ENCODE data around the gene MAP4K3. TPM values are rescaled to one million over a fixed set of nuclear protein-coding genes. Genes with fewer than 3 reads are reported as not detected.
A peak's percentile ranks its signal among the peaks of the same experiment; 100 is the strongest.

Gene MAP4K3
- polyA plus RNA-seq, 1 experiment = 43.5 TPM

GRCh38 chr2:39413063-39413737 is 23.9 kb downstream of the MAP4K3 start:
- no peaks in the 10 kb centered on the region for H3K9me3 ChIP-seq (ENCODE audit: control insufficient read depth, insufficient read depth, low read length)
- TF ChIP-seq CTCF (IDR thresholded peaks at IDR 0.05; ENCODE audit: low read depth, low read length) = no peak
- POLR2A ChIA-PET = no interaction called here
- H3K27me3 ChIP-seq (ENCODE audit: control insufficient read depth, insufficient read depth, low read length) = no peaks in the 10 kb centered on the region
- CTCF ChIA-PET = interaction anchor here (1.3 kb wide), 1 partner anchor 33 kb away, joined by 3 read pairs; no protein-coding TSS in a partner anchor
- H3K4me3 ChIP-seq (ENCODE audit: low read depth, low read length) = no peak overlapping the region
- H3K27ac ChIP-seq (ENCODE audit: low read depth, low read length) = no peak overlapping the region
- no peak for DNase-seq (ENCODE audit: low read depth, low spot score)

DNA sequence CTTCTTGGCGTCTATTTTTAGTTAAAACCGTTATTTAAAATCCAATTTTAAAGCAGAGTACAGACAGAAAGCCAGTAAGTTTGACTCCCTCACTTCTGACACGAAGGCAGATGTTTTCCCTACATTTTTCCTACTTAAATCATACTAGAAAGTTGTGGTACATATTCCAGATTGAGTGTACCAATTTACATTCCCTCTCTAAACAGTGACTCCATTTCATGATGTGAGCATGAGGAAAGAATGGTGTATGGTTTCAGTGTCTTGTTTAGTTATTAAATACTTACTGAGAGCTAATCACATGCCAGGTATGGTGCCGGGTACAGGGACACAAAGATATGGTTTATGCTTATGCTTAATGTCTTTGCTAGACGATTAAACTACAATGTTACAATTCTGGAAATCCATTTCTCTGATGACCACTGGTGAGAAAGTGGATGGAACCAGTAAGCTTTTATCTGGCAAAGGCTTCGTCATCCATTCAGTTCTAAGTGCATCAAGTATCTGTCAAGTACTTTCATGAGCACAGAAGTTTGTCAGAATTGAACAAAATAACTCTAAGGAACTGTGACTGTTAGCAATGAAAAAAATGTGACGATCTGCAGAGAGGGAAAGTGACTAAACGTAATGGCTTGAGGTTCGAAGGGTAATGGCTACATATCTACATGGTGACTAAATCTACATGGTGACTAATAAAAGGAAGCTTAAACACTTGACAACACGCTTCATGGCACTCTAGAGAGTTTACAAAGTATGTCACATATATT is 25.7 kb downstream of the MAP4K3 start:
- peak overlapping the region; percentile 90 for H3K27ac ChIP-seq (ENCODE audit: low read depth, low read length)
- H3K9me3 ChIP-seq (ENCODE audit: control insufficient read depth, insufficient read depth, low read length) = no peaks in the 10 kb centered on the region
- no peak for TF ChIP-seq CTCF (IDR thresholded peaks at IDR 0.05; ENCODE audit: low read depth, low read length)
- peak overlapping the region; percentile 33 for H3K4me3 ChIP-seq (ENCODE audit: low read depth, low read length)
- peak; percentile 81 for DNase-seq (ENCODE audit: low read depth, low spot score)
- CTCF ChIA-PET = interaction anchor here (1.3 to 2.6 kb wide), 2 partner anchors 32 to 285 kb away, joined by 3 to 9 read pairs; no protein-coding TSS in a partner anchor
- POLR2A ChIA-PET = interaction anchor here (1.0 to 1.8 kb wide), 4 partner anchors 8 to 57 kb away, joined by 3 to 5 read pairs (median 3); no protein-coding TSS in a partner anchor
- H3K27me3 ChIP-seq (ENCODE audit: control insufficient read depth, insufficient read depth, low read length) = no peaks in the 10 kb centered on the region

GRCh38 chr2:39409697-39410389 is 27.2 kb downstream of the MAP4K3 start:
- H3K9me3 ChIP-seq (ENCODE audit: control insufficient read depth, insufficient read depth, low read length) = no peaks in the 10 kb centered on the region
- no peak overlapping the region for H3K4me3 ChIP-seq (ENCODE audit: low read depth, low read length)
- TF ChIP-seq CTCF (IDR thresholded peaks at IDR 0.05; ENCODE audit: low read depth, low read length) = no peak
- POLR2A ChIA-PET = interaction anchor here (1.8 kb wide), 1 partner anchor 10 kb away, joined by 5 read pairs; no protein-coding TSS in a partner anchor
- no peak for DNase-seq (ENCODE audit: low read depth, low spot score)
- peak overlapping the region; percentile 4 for H3K27ac ChIP-seq (ENCODE audit: low read depth, low read length)
- CTCF ChIA-PET = interaction anchor here (1.3 to 2.6 kb wide), 2 partner anchors 30 kb away, joined by 4 to 9 read pairs; no protein-coding TSS in a partner anchor
- no peaks in the 10 kb centered on the region for H3K27me3 ChIP-seq (ENCODE audit: control insufficient read depth, insufficient read depth, low read length)

GRCh38 chr2:39408351-39409136 is 28.5 kb downstream of the MAP4K3 start:
- Histone ChIP-seq H3K27ac (ENCODE audit: low read depth, low read length) (no peak overlapping the region), H3K4me3 (ENCODE audit: low read depth, low read length) (no peak overlapping the region), H3K27me3 (ENCODE audit: control insufficient read depth, insufficient read depth, low read length) (no peaks in the 10 kb centered on the region), H3K9me3 (ENCODE audit: control insufficient read depth, insufficient read depth, low read length) (no peaks in the 10 kb centered on the region)
- ChIA-PET CTCF (interaction anchor here (0.6 to 1.3 kb wide), 4 partner anchors 8 to 430 kb away, joined by 3 to 6 read pairs (median 4); no protein-coding TSS in a partner anchor), POLR2A (no interaction called here)
- TF ChIP-seq CTCF (IDR thresholded peaks at IDR 0.05; ENCODE audit: low read depth, low read length) = no peak
- DNase-seq (ENCODE audit: low read depth, low spot score) = no peak

Data from AG04450 (cell line).